ENCODE data around the gene DAP.
"Not testable (repeated sequence)": the region's sequence is repeated elsewhere in the genome, so short reads cannot be mapped to it uniquely, and the experiment has no call there.

DAP gene

GRCh38 chr5:10649666-10650380 is 111.2 kb downstream of the DAP start:
- DNase-seq: no peak

- DNase-seq: no peak
Observed at GRCh38 chr5:10648806-10649665, 112.0 kb downstream of the DAP start.

GRCh38 chr5:10647640-10648039 is 113.4 kb downstream of the DAP start:
- no peak for DNase-seq

GRCh38 chr5:10645671-10646070 is 115.4 kb downstream of the DAP start:
- DNase-seq: no peak

GRCh38 chr5:10645146-10645545 is 115.9 kb downstream of the DAP start:
- no peak for DNase-seq

GRCh38 chr5:10644192-10644591 is 116.8 kb downstream of the DAP start:
- DNase-seq: no peak

GRCh38 chr5:10642367-10642766 is 118.7 kb downstream of the DAP start:
- DNase-seq: no peak

- no peak for DNase-seq
Observed at GRCh38 chr5:10639846-10640368, 121.1 kb downstream of the DAP start.

- DNase-seq: not testable (repeated sequence)
Observed at GRCh38 chr5:10638723-10639122, 122.3 kb downstream of the DAP start.

- DNase-seq: no peak
Observed at GRCh38 chr5:10637944-10638343, 123.1 kb downstream of the DAP start.

- no peak for DNase-seq
Observed at GRCh38 chr5:10636363-10637142, 124.5 kb downstream of the DAP start.

- no peak for DNase-seq
Observed at GRCh38 chr5:10635867-10636350, 125.1 kb downstream of the DAP start.

GRCh38 chr5:10635257-10635866 is 125.7 kb downstream of the DAP start:
- no peak for DNase-seq

GRCh38 chr5:10634562-10634961 is 126.5 kb downstream of the DAP start:
- DNase-seq: no peak

GRCh38 chr5:10634050-10634449 is 127.0 kb downstream of the DAP start:
- no peak for DNase-seq

GRCh38 chr5:10633271-10634049 is 127.6 kb downstream of the DAP start:
- DNase-seq: no peak

GRCh38 chr5:10632110-10632761 is 128.8 kb downstream of the DAP start:
- no peak for DNase-seq

GRCh38 chr5:10631316-10631996 is 129.6 kb downstream of the DAP start:
- no peak for DNase-seq

GRCh38 chr5:10630744-10631143 is 130.3 kb downstream of the DAP start:
- not testable (repeated sequence) for DNase-seq

- no peak for DNase-seq
Observed at GRCh38 chr5:10630126-10630525, 130.9 kb downstream of the DAP start.

GRCh38 chr5:10629682-10630081 is 131.4 kb downstream of the DAP start:
- DNase-seq: no peak
